ENCODE measurements around the gene ANKRD65.
A peak's percentile ranks its signal among the peaks of the same experiment; 100 is the strongest.
"Not testable (repeated sequence)": the region's sequence is repeated elsewhere in the genome, so short reads cannot be mapped to it uniquely, and the experiment has no call there.

ANKRD65 gene

DNA sequence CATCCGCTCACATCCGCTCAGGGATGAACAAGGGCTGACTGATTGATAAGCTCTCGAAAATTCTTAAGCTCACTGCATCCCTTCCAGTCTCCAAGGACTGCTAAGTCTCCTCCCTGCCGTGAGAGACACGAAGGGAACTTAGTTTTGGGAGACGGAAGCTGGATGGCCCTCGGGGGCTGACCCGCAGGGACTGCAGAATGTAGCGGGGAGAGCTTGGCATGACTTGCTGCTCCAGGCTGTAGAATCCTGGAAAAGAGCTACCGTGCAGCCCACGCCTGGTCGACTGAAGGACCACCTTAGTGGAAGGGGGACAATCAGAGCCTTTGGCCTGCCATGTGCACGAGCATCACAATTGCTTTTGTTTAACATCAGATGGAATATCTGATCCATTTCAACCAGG lies 5.3 kb downstream of the ANKRD65 start:
- DNase-seq, result no peak

DNA sequence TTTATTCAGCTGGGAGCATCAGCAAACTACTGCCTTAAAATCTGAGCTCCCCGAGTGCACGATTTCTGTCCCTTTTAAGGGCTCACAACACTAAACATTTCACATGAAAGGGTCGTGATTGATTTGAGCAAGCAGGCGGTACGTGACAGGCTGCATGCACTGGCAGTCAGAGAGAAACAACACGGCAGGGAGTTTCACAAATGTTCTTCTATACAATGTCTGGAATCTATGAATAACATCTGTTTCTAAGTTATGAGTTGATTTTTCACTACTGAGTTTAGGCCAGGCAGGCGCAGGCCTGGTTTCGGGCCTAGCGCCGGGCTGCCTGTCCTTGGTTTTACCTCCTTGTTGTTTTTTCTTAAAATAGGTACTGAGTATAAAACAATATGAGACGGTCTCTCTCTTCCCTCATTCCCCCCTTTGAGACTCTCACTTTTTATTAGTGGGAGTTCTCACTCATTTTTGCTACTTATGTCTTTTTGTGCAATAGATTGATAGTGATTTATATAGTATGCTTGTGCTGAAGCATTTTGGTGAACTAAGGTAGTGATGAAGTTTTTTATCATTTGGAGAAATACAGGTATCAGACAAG lies 8.7 kb downstream of the ANKRD65 start:
- DNase-seq, result not testable (repeated sequence)

DNA sequence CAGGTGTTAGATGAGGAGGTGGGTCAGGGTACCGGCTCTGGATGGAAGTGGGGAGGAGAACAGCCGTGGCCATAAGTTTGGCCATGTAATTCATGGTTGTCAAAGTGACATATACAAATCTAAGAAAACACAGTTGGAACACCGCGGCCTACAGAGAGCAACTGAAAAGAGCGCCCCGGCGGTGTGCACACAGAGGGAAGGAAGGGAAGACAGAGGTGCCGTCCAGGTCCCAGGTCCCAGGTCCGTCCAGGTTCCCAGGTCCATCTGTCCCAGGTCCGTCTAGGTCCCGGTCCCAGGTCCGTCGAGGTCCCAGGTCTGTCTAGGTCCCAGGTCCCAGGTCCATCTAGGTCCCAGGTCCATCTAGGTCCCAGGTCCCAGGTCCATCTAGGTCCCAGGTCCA lies 9.4 kb downstream of the ANKRD65 start:
- no peak for DNase-seq

DNA sequence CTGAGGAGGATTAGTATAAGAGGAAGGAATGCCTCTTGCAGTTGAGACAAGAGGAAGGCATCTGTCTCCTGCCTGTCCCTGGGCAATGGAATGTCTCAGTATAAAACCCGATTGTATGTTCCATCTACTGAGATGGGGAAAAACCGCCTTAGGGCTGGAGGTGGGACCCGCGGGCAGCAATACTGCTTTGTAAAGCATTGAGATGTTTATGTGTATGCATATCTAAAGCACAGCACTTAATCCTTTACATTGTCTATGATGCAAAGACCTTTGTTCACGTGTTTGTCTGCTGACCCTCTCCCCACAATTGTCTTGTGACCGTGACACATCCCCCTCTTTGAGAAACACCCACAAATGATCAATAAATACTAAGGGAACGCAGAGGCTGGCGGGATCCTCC lies 10.8 kb downstream of the ANKRD65 start:
- not testable (repeated sequence) for DNase-seq

DNA sequence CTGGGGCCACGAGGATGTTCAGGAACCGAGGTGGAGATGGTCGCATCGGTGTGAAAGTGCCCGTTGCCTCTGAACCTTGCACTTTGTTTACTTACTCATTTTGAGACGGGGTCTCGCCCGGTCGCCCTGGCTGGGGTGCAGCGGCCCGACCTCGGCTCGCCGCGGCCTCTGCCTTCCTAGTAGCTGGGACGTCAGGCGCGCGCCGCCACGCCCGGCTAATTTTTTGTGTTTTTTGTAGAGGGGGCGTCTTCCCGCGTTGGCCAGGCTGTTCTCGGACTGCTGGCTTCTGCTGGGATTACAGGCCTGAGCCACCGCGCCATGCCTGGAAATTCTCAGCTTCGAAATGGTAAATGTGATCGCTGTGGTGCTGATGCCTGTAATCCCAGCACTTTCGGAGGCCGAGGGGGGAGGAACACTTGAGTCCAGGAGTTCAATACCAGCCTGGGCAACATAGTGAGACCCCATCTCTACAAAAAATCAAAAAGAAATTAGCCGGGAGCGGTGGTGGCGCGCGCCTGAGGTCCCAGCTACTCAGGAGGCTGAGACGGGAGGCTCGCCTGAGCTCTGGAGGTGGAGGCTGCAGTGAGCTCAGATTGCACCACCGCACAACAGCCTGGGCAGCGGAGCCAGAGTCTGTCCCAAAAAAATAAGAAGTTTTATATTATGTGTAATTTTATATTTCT lies 13.3 kb downstream of the ANKRD65 start:
- DNase-seq, result peak; percentile 64

DNA sequence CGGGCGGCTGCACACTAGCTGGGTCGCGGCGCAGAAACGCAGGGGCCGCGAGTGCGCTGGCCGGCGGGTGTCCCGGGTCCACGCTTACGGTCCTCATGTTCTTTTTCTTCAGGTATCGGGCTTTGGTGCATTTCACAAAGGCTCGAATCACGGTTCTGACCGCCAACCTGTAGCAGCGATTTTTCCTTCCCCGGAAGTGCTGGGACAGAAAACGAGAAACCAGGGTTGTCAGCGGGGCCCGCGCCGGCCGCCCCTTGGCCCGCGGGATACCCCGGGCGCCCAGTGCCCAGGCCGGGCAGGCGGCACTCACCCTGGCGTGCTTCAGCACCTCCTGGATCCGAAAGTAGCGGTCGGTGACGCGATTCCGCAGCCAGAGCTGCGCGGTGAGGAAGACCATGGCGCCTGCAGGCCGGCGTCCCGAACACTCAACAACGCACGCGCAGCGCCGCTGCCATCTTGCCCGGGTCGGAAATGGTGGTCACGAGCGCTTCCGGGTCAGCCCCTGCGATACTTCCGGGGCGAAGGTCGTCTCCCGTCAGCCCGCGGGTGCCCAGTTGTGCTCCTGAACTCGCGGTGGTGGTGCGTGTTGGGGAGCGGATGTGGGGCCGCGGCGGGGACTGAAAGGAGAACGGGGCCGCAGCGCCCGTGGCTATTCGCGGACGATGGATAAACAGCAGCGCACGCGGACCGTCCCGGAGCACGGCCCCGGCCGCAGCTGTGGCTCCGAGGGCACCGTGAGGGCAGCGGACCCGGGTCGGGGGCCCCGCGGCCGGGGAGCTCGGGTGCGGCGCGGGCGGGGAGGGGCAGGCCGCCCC lies 14.0 kb downstream of the ANKRD65 start, which contains the start of gene MRPL20:
TSS of gene MRPL20 (minus strand) at position 473 of the 815 bp plus-strand sequence. CDS start at position 397, 76 bp downstream.
- peak; percentile 98 for DNase-seq

DNA sequence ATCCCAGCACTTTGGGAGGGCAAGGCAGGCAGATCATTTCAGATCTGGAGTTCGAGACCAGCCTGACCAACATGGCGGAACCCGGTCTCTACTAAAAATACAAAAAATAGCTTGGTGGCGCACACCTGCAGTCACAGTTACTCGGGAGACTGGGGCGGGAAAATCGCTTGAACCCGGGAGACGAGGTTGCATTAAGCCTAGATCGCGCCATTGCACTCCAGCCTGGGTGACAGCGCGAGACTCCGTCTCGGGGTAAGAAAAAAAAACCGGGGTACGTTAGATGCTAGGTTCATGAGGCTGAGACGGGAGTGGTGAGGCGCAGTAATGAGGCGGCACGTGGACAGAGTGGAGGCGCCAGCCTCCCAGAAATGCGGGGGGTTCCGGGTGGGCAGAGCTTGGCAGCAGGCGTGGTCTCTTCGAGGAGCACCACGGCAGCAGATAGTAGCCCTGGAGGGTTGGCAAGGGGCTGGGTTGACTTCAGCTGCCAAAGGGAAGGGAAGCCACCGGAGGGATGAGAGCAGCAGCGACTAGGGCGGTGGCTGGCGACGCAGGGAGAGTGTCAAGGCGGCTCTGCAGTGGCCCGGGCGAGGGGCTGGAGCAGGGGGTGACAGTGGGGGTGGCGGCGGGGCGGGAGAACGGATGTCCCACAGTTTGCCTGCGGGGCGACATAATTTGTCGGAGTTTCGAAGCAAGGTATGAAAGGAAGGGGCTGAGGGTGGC lies 14.8 kb downstream of the ANKRD65 start:
- DNase-seq, result no peak

DNA sequence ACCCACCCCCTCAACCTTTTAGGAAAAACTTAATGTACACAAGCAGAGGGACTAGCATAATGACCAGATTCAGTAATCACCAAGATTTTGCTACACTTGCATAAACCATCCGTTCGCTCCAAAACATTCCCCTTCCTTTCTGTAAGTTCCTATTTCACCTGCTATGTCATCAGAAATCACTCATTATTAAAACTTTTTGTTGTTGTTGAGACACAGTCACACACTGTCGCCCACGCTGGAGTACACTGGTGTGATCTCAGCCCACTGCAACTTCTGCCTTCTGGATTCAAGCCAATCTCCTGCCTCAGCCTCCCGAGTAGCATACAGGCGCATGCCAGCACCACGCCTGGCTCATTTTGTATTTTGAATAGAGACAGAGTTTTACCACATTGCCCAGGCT lies 17.4 kb downstream of the ANKRD65 start:
- no peak for DNase-seq

DNA sequence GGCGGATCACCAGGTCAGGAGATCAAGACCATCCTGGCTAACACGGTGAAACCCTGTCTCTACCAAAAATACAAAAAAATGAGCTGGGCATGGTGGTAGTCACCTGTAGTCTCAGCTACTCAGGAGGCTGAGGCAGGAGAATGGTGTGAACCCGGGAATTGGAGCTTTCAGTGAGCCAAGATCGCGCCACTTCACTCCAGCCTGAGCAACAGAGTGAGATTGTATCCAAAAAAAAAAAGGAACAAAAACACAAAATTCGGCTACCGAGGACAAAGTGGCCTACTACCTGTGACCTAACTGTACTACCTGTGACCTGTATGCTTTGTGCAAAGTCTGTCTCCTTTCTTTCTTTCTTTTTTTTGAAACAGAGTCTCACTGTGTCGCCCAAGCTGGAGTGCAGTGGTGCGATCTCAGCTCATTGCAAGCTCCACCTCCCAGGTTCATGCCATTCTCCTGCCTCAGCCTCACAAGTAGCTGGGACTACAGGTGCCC lies 18.1 kb downstream of the ANKRD65 start:
- not testable (repeated sequence) for DNase-seq

DNA sequence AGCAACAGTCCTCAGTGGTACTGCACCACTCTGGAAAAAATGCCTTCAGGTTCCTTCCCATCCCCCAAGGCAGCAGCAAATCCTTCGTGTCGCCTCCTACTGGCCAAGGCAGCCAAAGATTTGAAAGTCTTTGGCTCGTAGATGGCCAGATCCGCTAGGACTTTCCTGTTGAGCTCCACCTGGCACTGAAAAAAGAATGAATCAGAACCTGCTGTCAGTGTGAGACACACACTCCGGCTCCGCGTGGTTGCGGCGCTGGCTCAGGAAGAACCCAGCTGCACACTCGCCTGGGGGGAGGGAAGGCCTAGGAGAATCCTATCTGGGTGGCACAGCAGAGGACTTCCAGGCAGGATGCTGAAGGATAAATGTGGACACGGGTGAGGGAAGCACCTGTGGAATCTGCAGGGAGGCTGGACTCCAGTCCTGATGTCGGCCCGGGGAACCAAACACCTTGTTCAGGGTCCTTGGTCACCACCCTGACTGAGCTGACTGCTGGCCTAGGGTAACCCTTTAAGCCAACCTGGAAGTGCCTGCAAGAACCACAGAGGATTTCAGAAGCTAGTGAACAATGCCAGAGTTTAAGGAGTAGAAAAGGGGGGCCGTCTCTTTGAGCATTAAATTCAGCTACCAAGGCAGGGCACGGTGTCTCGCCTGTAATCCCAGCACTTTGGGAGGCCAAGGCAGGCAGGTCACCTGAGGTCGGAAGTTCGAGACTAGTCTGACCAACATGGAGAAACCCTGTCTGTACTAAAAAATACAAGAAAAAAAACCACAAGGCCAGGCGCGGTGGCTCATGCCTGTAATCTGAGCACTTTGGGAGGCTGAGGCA lies 18.8 kb downstream of the ANKRD65 start:
- peak; percentile 91 for DNase-seq

DNA sequence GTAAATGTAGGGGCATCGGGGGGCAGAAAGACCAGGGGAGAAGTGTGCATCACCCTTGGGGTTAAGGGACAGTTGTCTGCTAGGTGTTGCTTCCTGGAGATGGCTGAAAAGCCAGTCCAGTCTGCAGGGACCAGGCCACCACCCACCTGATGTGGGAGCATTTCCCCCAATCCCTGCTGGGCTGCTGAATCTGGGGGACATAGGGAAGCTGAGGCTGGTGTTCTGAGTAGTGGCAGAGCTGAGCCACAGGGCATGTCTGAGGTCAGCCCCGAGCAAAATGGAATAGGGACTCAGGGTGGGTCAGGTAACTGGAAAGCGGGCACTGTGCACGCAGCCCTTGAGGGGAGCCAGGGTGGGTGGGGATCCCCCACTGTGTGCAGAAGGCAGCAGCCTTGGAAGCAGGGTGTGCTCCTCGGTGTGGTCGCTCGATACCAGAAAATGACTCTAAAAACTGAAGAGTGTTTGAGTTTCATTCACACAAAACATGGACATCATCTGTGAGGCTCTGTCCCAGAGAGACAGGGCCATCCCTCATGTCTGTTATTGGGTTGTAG lies 19.5 kb downstream of the ANKRD65 start:
- no peak for DNase-seq

DNA sequence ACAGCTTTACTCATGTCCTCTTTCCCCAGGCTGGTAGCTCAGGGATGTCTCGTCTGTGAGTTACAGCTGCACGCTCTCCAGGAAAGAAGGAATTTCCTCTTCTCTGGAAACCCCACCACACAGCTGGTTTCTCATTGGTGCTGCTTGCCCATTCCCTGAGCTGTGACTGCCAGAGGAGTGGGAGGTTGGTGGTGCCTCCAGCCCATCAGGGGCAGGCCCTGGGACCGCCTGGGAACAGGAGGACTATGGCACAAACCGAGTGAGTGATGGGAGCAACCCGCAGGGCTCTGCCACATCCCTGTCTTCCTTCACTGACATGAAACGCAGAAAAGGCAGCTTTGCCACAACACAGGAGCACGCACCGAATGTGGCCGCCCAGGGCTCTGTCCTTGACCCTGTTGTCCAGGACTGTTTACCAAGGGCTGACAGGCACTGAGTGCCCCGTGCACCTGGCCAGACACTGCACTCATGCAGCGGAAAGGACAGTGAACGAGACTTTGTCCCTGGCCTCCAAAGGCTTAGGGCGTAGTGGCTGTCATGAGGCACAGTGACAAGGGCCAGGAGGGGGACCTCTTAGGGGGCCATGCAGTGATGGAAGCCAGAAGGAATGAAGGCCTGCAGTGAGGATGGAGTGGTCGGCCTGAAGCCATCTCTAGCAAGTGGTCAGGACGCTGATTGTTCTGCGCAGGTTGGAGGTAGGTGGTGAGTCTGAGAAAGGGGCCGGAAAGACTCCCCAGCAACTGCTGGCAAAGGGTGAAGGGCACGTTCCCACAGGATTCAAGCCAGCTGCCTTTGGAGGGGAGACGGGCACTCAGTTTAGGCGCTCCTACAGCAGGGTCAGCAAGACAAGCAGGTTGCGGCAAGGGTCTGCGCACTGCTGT lies 20.3 kb downstream of the ANKRD65 start:
- DNase-seq, result no peak

DNA sequence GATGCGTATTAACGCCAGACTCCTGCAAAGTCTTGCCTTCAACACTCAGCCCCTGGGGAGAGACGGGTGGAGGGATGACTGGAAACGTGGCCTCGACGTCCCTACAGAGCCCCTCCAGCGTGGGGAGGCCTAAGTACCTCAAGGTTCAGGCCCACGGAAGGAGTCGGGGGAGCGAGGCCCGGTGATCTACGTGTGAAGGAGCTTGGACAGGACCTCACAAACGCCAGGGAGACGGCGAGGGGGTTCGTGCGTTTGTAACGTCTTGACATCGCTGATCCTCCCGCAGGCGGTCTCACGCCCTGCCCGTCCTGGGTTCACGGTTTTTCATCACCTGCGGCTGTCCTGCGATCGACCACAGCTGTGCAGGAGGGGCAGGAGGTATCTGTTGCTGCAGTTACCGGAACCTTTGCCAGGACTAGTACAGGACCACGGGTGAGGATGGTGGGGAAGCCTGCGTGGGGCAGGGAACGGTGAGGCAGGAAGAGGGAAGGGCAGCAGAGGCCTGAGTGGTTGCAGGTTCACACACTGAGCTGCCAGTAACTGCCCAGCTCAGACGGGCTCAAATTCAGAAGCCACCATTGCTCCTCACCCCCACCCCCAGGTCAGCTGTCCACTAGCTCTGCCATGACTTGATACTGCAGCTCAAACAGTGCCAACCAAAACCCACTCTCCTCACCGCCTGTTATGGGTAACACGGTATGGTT lies 21.1 kb downstream of the ANKRD65 start:
- DNase-seq, result peak; percentile 75

DNA sequence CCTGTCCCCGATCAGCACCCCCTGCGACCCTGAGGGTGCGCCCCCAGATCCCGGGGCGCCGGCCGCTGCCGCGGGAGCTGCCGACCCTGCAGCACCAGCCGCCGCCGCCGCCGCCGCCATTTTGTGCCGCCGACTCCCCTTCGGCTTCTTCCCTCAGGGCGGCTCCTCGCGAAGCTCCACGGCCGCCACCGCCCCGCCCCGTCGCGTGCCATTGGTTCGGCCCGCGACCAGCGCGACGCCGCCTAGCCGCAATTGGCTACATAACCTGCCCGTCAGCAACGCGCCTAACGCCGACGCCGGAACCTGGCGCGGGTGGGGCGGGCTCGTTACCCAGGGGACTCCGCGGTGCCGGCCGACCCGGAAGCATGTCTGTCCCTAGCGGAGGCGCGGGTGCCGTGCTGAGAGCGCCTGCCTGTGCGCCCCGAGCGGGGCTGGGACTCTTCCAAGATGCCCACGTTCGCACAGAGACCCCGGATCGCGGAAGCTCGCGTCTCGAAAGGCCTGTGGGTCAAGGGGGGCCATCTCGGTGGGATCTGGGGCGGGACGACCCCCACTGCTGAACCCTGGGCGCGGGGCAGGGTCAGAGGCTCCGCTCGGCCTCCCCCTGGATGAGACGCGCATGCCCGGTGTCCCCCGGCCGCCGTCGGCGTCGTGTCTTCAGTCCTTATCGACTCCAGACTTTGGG lies 21.7 kb downstream of the ANKRD65 start, which contains the start of gene CCNL2:
TSS of gene CCNL2 (minus strand) at position 149 of the 685 bp plus-strand sequence. CDS start at position 120, 29 bp downstream.
- peak; percentile 99 for DNase-seq

DNA sequence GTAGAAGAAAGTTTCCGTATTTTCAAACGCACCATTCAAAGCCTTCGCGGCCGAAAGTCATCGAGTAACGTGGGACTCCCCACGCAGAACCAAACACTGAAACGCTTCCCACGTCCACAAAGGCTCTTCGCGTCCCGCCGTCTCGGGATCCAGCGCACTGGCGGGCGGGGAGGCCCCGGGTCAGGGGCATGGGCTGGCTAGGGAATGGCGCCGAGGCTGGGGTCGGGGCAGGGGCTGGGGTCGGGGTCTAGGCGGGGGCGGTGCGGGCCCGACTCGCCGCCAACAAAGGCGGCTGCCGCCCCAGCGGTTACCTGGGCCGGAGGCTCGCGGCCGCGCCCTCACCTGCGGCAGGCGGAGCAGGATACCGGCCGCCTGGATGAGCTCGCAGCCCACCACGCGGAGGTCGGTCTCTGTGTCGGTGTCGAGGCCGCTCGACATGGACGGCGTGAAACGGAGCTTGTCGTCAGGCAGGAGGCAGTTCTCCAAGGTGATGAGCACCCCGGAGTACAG lies 22.3 kb downstream of the ANKRD65 start:
- DNase-seq, result no peak

DNA sequence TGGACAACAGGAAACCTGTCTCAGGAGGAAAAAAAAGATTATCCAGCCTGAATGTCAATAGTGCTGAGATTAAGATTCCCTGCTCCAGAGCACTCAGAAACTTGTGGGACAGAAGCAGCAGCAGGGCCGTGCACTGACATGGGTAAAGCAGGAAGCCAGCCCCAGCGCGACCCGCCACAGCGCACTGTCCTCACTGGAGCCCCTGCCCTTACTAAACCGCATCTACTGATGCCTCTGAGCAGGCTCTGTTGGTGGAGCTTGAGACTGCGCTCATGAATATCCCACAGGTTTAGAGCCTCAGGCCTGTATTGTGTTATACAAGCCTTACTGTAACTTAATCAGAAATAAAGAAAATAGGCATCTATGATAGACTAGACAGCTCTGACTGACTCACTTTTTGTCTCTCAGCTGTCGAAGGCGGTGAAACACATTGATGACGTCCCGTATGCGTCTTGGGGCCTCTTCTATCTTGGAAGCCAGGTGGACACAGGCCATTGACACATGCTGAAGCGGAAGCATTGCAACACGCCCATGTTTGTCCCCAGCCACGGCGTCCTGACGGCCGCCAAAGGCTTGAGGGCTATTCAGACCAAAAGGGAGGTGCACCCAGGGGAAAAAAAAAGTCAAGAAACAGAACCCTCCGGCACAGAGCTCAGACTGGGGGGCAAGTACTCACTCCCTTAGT lies 23.1 kb downstream of the ANKRD65 start:
- DNase-seq, result peak; percentile 45

DNA sequence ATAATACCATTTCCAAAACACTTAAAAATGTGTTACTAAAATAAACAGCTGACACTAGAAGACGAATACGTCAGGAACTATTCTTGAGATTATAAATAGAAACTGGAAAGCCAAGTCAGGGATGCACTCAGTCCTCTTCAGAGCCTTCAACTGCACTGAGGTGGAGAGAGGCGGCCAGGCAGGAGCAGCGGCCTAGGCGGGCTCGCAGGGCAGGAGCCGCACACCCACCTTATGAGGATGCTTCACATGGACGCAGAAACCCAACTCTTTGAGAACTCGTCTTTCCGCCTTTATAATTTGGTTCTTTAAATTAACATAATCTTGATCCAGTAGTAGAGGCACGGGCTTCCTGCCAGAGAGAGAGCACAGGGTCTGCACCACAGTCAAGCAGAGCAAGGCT lies 25.9 kb downstream of the ANKRD65 start:
- no peak for DNase-seq

DNA sequence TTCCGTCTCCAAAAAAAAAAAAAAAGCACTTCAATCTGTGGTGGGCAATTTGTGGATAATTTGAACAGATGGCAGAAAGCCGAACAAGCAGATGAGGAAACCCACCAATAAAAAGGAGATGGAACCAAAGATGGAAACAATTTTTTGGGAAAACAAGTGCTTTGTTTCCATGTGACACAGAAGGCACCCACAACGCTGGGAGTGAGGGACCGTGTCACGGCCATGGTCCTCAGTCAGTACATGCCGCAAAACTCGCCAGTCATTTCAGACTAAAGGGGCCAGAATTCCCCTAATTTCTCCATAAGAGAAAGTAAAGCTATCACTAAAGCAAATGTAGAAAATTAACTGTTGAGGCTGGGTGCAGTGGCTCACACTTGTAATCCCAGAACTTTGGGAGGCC lies 27.0 kb downstream of the ANKRD65 start:
- no peak for DNase-seq
